ENCODE measurements around the gene GGCX. TPM values are rescaled to one million over a fixed set of nuclear protein-coding genes. Genes with fewer than 3 reads are reported as not detected.

Gene GGCX
- total and polyA plus RNA-seq, 2 of the 13 experiments (the other 11 are each of a cell fraction or from before 2014, with no cell fraction given) = 72.5 to 103 TPM

GRCh38 chr2:85551698-85552678 lies 9.3 kb downstream of the GGCX start (continued):
- TF ChIP-seq ZNF205 (CRISPR knock-in tag; IDR thresholded peaks at IDR 0.05) (0 out of 2 replicates have a peak, but pooled peaks have one; percentile 41), CBX2 (IDR thresholded peaks at IDR 0.05; ENCODE audit: low read depth, low read length) (no peak), CBX2 (CRISPR knock-in tag; IDR thresholded peaks at IDR 0.05; ENCODE audit: low read depth) (no peak), ZSCAN9 (CRISPR knock-in tag; IDR thresholded peaks at IDR 0.05; ENCODE audit: borderline replicate concordance) (0 out of 2 replicates have a peak, but pooled peaks have one; percentile 46), ATF4 (CRISPR knock-in tag; IDR thresholded peaks at IDR 0.05) (0 out of 4 replicates have a peak, but pooled peaks of 1 of the 2 experiments have one; percentile 29), ATF5 (CRISPR knock-in tag; IDR thresholded peaks at IDR 0.05; ENCODE audit: low read depth) (no peak), ZNF780A (CRISPR knock-in tag; IDR thresholded peaks at IDR 0.05) (no peak), ZNF3 (CRISPR knock-in tag; IDR thresholded peaks at IDR 0.05) (no peak), HOMEZ (CRISPR knock-in tag; IDR thresholded peaks at IDR 0.05; ENCODE audit: low read depth) (peak; percentile 39; the same call in 1 of the 2 replicates)

All from HepG2 (cell line).